IPS DF 19.7 (cell line): ENCODE measurements around the gene WDR35.

Source experiments
- DNase-seq: peaks from one replicate; pipeline ENCODE4 v3.0.0-alpha.2; 2013; ENCODE audit warnings: low read depth, low spot score

WDR35 gene

DNA sequence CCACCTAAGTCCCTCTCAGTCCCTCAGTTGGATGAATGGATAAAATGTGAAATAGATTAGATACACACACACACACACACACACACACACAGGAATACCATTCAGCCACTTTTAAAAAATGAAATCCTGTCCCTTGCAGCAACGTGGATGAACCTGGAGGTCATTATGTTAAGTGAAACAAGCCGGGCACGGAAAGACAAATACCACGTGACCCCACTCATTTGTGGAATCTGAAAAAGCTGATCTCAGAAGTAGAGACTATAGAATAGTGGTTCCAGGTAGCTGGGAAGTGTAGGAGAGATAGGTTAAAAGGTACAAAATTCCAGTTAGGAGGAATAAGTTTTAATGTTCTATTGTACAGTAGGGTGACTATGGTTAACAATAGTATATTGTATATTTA lies 119.1 kb downstream of the WDR35 start:
- no peak for DNase-seq

DNA sequence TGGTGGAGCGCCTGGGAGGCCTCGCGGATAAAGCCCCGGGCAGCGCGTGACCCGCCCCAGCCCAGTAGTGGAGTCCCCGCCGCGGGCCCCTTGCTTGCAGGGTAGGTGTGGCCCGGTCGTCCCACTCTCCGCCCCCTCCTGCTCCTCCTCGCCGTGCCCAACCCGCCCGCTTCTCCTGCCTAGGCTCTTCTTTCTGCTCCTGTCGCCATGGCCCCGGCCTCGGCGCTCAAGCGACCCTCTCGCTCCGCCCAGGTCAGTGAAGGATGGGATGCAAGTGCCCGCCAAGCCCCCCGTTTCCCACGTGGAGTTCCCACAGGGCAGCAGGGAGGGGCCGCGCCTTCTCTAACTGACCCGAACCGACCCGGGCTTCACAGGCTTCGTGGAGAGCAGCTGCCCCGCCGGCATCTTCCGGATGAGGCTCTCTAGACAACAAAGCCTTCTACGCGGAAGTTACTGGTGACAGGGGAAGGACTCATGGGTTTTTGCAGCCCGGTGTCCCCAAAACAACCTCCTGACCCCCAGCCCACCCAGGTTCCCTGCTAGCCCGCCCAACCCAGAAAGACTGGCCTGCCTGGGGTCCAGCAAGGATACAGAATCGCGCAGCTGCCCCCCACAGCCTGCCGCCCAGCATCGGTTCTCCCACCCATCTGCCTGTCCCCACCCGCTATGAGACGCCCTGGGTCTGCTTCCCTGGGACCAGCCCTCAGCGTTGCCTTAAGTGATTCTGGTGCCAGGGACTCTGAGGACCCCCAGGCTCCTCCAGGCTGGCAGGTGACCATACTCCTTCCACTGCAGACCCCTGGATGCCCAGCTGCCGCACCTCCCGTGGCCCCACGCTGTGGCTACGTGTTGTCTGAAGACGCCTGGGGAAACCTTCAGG lies 121.0 kb downstream of the WDR35 start:
- no peak for DNase-seq

DNA sequence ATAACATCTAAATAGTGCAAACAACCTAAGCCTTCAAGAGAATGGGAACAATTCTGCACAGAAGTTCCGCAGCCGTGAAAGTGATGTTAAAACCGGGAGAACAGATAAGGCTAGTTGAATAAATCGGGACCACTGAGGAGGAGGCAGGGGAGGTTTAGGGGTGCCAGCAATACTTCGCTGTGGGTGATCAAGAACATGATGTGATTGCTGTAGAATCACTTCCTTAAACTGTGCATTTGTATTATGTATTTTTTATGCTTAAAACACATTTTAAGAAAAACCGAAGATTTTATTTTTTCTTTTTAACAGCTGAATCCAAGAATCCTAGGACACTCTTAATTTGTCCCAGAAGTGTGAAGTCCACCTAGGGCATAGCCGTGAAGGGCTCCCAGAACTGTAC lies 121.7 kb downstream of the WDR35 start:
- DNase-seq, result no peak

- no peak for DNase-seq
Observed at GRCh38 chr2:19866771-19867170, 123.1 kb downstream of the WDR35 start.

GRCh38 chr2:19865151-19865550 lies 124.8 kb downstream of the WDR35 start:
- DNase-seq, result no peak

DNA sequence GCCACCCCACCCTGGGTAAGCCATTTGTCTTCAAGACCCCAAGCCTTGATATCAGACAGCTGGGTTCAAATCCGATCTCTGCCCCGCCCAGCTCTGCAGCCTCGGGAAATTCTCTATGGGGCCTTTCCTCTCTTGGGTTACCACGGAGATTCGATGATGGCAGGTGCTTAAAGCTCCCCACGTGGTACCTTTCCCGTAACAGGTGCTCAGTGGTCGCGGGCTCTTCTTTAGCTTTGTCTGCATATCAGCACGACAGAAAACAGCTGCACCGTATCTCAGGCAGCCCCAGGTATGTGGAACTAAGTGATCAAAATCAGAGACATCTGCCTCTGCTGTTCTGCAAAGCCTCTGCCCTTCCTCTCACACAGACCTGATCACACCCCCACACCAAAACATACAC lies 125.5 kb downstream of the WDR35 start:
- DNase-seq, result no peak

- DNase-seq, result peak; percentile 72
Observed at GRCh38 chr2:19863303-19864041, 126.4 kb downstream of the WDR35 start.

GRCh38 chr2:19861813-19862212 lies 128.1 kb downstream of the WDR35 start:
- no peak for DNase-seq
